NCI-H187 treated with DMSO at 0.1 percent for 48 hours (cell line): Measurements from ENCODE around the gene LYRM1.

Experiments
- DNase-seq: peaks from one replicate; lab custom pipeline; 2025; lab: John Stamatoyannopoulos, UW

LYRM1 gene

GRCh38 chr16:20871941-20872815, 28.4 kb upstream of the LYRM1 start:
- no peak for DNase-seq

GRCh38 chr16:20873331-20873730, 27.2 kb upstream of the LYRM1 start:
- DNase-seq: no peak

- no peak for DNase-seq
Measured at GRCh38 chr16:20874088-20874581, 26.4 kb upstream of the LYRM1 start.

GRCh38 chr16:20875355-20875650, 25.3 kb upstream of the LYRM1 start:
- DNase-seq: no peak

GRCh38 chr16:20878682-20879147, 21.9 kb upstream of the LYRM1 start:
- no peak for DNase-seq

GRCh38 chr16:20879175-20880040, 21.2 kb upstream of the LYRM1 start:
- no peak for DNase-seq

- no peak for DNase-seq
Measured at GRCh38 chr16:20880867-20881502, 19.6 kb upstream of the LYRM1 start.

GRCh38 chr16:20881503-20881878, 19.1 kb upstream of the LYRM1 start:
- no peak for DNase-seq

- DNase-seq: no peak
Measured at GRCh38 chr16:20883554-20884239, 16.9 kb upstream of the LYRM1 start.

GRCh38 chr16:20884240-20884556, 16.4 kb upstream of the LYRM1 start:
- no peak for DNase-seq

GRCh38 chr16:20886320-20886719, 14.3 kb upstream of the LYRM1 start:
- no peak for DNase-seq

GRCh38 chr16:20887207-20887606, 13.4 kb upstream of the LYRM1 start:
- no peak for DNase-seq

- DNase-seq: no peak
Measured at GRCh38 chr16:20889625-20890275, 10.8 kb upstream of the LYRM1 start.

- DNase-seq: no peak
Measured at GRCh38 chr16:20894388-20894787, 6.2 kb upstream of the LYRM1 start.

GRCh38 chr16:20897253-20897897, 3.2 kb upstream of the LYRM1 start:
- DNase-seq: no peak

- DNase-seq: no peak
Measured at GRCh38 chr16:20897922-20898321, 2.6 kb upstream of the LYRM1 start.

- DNase-seq: no peak
Measured at GRCh38 chr16:20899071-20899470, 1.5 kb upstream of the LYRM1 start.

GRCh38 chr16:20899477-20900298, 883 bp upstream of the LYRM1 start:
- DNase-seq: no peak

GRCh38 chr16:20901068-20901435, 481 bp downstream of the LYRM1 start:
- no peak for DNase-seq

GRCh38 chr16:20901436-20902112, 1.0 kb downstream of the LYRM1 start:
- DNase-seq: no peak
